ENCODE measurements around the gene ALPP.

- TF ChIP-seq POLR2AphosphoS5 (IDR thresholded peaks at IDR 0.05) (no peak), CTCF (IDR thresholded peaks at IDR 0.05; ENCODE audit: poor library complexity, severe bottlenecking) (no peak), EZH2 (IDR thresholded peaks at IDR 0.05; ENCODE audit: borderline replicate concordance, insufficient read depth, low read length, poor library complexity, severe bottlenecking) (no peak), SMC3 (conservative IDR thresholded peaks at IDR 0.05; ENCODE audit: poor library complexity) (no peak), RAD21 (conservative IDR thresholded peaks at IDR 0.05) (no peak), TAF1 (IDR thresholded peaks at IDR 0.05; ENCODE audit: low read depth) (no peak), EP300 (conservative IDR thresholded peaks at IDR 0.05; ENCODE audit: poor library complexity, severe bottlenecking) (no peak)
Measured at GRCh38 chr2:232345251-232345650, 33.3 kb upstream of the ALPP start.

Measured in neural cell (in vitro differentiated cells).